ENCODE data around the gene RLBP1. TPM values are rescaled to one million over a fixed set of nuclear protein-coding genes. Genes with fewer than 3 reads are reported as not detected.
"Not testable (repeated sequence)": the region's sequence is repeated elsewhere in the genome, so short reads cannot be mapped to it uniquely, and the experiment has no call there.

The RLBP1 gene
- not detected for polyA plus RNA-seq (2013, experiment 1 of 2)
- not detected for polyA plus RNA-seq (2013, experiment 2 of 2)

- H3K9ac ChIP-seq (ENCODE audit: low read length) = no peak within 1 kb of the TSS
- no peak within 1 kb of the TSS for H2BK15ac ChIP-seq (ENCODE audit: low read depth, poor library complexity, severe bottlenecking)
- H3K36me3 ChIP-seq (ENCODE audit: control insufficient read depth in 1 of 2, insufficient read depth in 2 of 2, low read depth in 1 of 2, low read length in 2 of 2) = no peaks in the 10 kb centered on the region
- no peaks in the 10 kb centered on the region for H3K4me1 ChIP-seq (ENCODE audit: control insufficient read depth, insufficient read depth, low read depth, low read length)
- H3K4me3 ChIP-seq (ENCODE audit: insufficient read depth in 1 of 2, low read depth in 1 of 2, low read length in 2 of 2) = no peak within 1 kb of the TSS
- no peak within 1 kb of the TSS for H2AFZ ChIP-seq (ENCODE audit: low read depth, low read length)
- no peak within 1 kb of the TSS for H4K8ac ChIP-seq (ENCODE audit: low read length)
- no peak within 1 kb of the TSS for H2BK5ac ChIP-seq (ENCODE audit: low read depth, low read length, poor library complexity, severe bottlenecking)
- H4K91ac ChIP-seq (ENCODE audit: low read length) = no peak within 1 kb of the TSS
- peaks cover 50 to 51% of the 10 kb centered on the region in 2 experiments for H3K27me3 ChIP-seq (ENCODE audit: control insufficient read depth in 1 of 2, insufficient read depth in 1 of 2, low read length in 2 of 2)
- H2BK12ac ChIP-seq (ENCODE audit: low read length in 2 of 2) = no peak within 1 kb of the TSS
- no peak within 1 kb of the TSS for H3K4me2 ChIP-seq (ENCODE audit: low read length, poor library complexity, severe bottlenecking)
- no peak for DNase-seq
- no peak within 1 kb of the TSS for H3K14ac ChIP-seq (ENCODE audit: low read length in 2 of 2)
- H3K27ac ChIP-seq (ENCODE audit: low read length, poor library complexity, severe bottlenecking) = no peak within 1 kb of the TSS
- H3K18ac ChIP-seq (ENCODE audit: low read depth in 1 of 2, low read length in 2 of 2) = no peak within 1 kb of the TSS
- H2AK5ac ChIP-seq (ENCODE audit: low read length, severe bottlenecking) = no peak within 1 kb of the TSS
- H3K79me1 ChIP-seq (replicated peaks; ENCODE audit: low read length, poor library complexity, severe bottlenecking) = no peaks in the 10 kb centered on the region
- WGBS = 96% methylated on average over 7 of the region's 11 CpGs
- no peaks in the 10 kb centered on the region for H3K9me3 ChIP-seq (ENCODE audit: control insufficient read depth, low read length)
- no peak within 1 kb of the TSS for H3K4ac ChIP-seq (ENCODE audit: low read depth in 1 of 2, low read length in 2 of 2)
- H3K23ac ChIP-seq (ENCODE audit: low read length in 2 of 2) = no peak within 1 kb of the TSS
- no peak within 1 kb of the TSS for H2BK120ac ChIP-seq (ENCODE audit: low read depth, low read length)
Observed at GRCh38 chr15:89221543-89221942, at the start of gene RLBP1. Gene RLBP1, minus strand, starts transcription at chr15:89221579. Its CDS starts 2,604 bp downstream, at chr15:89218975.

- H3K14ac ChIP-seq (ENCODE audit: low read length in 2 of 2); H3K36me3 ChIP-seq (ENCODE audit: control insufficient read depth in 1 of 2, insufficient read depth in 2 of 2, low read depth in 1 of 2, low read length in 2 of 2); H3K18ac ChIP-seq (ENCODE audit: low read depth in 1 of 2, low read length in 2 of 2); H2AFZ ChIP-seq (ENCODE audit: low read depth, low read length); H3K27ac ChIP-seq (ENCODE audit: low read length, poor library complexity, severe bottlenecking); H2BK120ac ChIP-seq (ENCODE audit: low read depth, low read length); H3K9me3 ChIP-seq (ENCODE audit: control insufficient read depth, low read length); H4K91ac ChIP-seq (ENCODE audit: low read length); H4K8ac ChIP-seq (ENCODE audit: low read length); H3K79me1 ChIP-seq (replicated peaks; ENCODE audit: low read length, poor library complexity, severe bottlenecking); H3K4me1 ChIP-seq (ENCODE audit: control insufficient read depth, insufficient read depth, low read depth, low read length); H3K9ac ChIP-seq (ENCODE audit: low read length); H3K4me3 ChIP-seq (ENCODE audit: insufficient read depth in 1 of 2, low read depth in 1 of 2, low read length in 2 of 2); H2BK15ac ChIP-seq (ENCODE audit: low read depth, poor library complexity, severe bottlenecking); H3K4ac ChIP-seq (ENCODE audit: low read depth in 1 of 2, low read length in 2 of 2); H3K27me3 ChIP-seq (ENCODE audit: control insufficient read depth in 1 of 2, insufficient read depth in 1 of 2, low read length in 2 of 2); H2BK5ac ChIP-seq (ENCODE audit: low read depth, low read length, poor library complexity, severe bottlenecking); H3K4me2 ChIP-seq (ENCODE audit: low read length, poor library complexity, severe bottlenecking); DNase-seq; H3K23ac ChIP-seq (ENCODE audit: low read length in 2 of 2); H2BK12ac ChIP-seq (ENCODE audit: low read length in 2 of 2); H2AK5ac ChIP-seq (ENCODE audit: low read length, severe bottlenecking): not testable (repeated sequence)
- WGBS = no CpG with 5 or more reads among the region's 5 CpGs
Observed at GRCh38 chr15:89250142-89250541, 28.8 kb upstream of the RLBP1 start.

- no peak for DNase-seq
- Histone ChIP-seq H2BK15ac (ENCODE audit: low read depth, poor library complexity, severe bottlenecking) (no peak overlapping the region), H4K91ac (ENCODE audit: low read length) (no peak overlapping the region), H3K27ac (ENCODE audit: low read length, poor library complexity, severe bottlenecking) (no peak overlapping the region), H3K9ac (ENCODE audit: low read length) (no peak overlapping the region), H2BK5ac (ENCODE audit: low read depth, low read length, poor library complexity, severe bottlenecking) (no peak overlapping the region), H3K36me3 (ENCODE audit: control insufficient read depth in 1 of 2, insufficient read depth in 2 of 2, low read depth in 1 of 2, low read length in 2 of 2) (peaks cover 3 to 10% of the 10 kb centered on the region in 2 experiments), H3K14ac (ENCODE audit: low read length in 2 of 2) (no peak overlapping the region), H3K4me3 (ENCODE audit: insufficient read depth in 1 of 2, low read depth in 1 of 2, low read length in 2 of 2) (no peak overlapping the region), H3K79me1 (replicated peaks; ENCODE audit: low read length, poor library complexity, severe bottlenecking) (peaks cover 8% of the 10 kb centered on the region), H2AK5ac (ENCODE audit: low read length, severe bottlenecking) (no peak overlapping the region), H3K27me3 (ENCODE audit: control insufficient read depth in 1 of 2, insufficient read depth in 1 of 2, low read length in 2 of 2) (no peaks in the 10 kb centered on the region), H2BK120ac (ENCODE audit: low read depth, low read length) (no peak overlapping the region), H2AFZ (ENCODE audit: low read depth, low read length) (no peak overlapping the region), H3K9me3 (ENCODE audit: control insufficient read depth, low read length) (no peaks in the 10 kb centered on the region), H3K4ac (ENCODE audit: low read depth in 1 of 2, low read length in 2 of 2) (no peak overlapping the region), H4K8ac (ENCODE audit: low read length) (no peak overlapping the region), H2BK12ac (ENCODE audit: low read length in 2 of 2) (no peak overlapping the region), H3K23ac (ENCODE audit: low read length in 2 of 2) (no peak overlapping the region), H3K18ac (ENCODE audit: low read depth in 1 of 2, low read length in 2 of 2) (no peak overlapping the region), H3K4me2 (ENCODE audit: low read length, poor library complexity, severe bottlenecking) (no peak overlapping the region), H3K4me1 (ENCODE audit: control insufficient read depth, insufficient read depth, low read depth, low read length) (peaks cover 2% of the 10 kb centered on the region)
- WGBS = 100% methylated on average over 1 of the region's 2 CpGs
Observed at GRCh38 chr15:89248584-89248983, 27.2 kb upstream of the RLBP1 start.

GRCh38 chr15:89247446-89247845 is 26.1 kb upstream of the RLBP1 start:
- Histone ChIP-seq H3K79me1 (replicated peaks; ENCODE audit: low read length, poor library complexity, severe bottlenecking) (peaks cover 8% of the 10 kb centered on the region), H2BK120ac (ENCODE audit: low read depth, low read length) (no peak overlapping the region), H3K27ac (ENCODE audit: low read length, poor library complexity, severe bottlenecking) (no peak overlapping the region), H3K4me1 (ENCODE audit: control insufficient read depth, insufficient read depth, low read depth, low read length) (peaks cover 8% of the 10 kb centered on the region), H3K27me3 (ENCODE audit: control insufficient read depth in 1 of 2, insufficient read depth in 1 of 2, low read length in 2 of 2) (no peaks in the 10 kb centered on the region), H2BK5ac (ENCODE audit: low read depth, low read length, poor library complexity, severe bottlenecking) (no peak overlapping the region), H2AFZ (ENCODE audit: low read depth, low read length) (no peak overlapping the region), H3K36me3 (ENCODE audit: control insufficient read depth in 1 of 2, insufficient read depth in 2 of 2, low read depth in 1 of 2, low read length in 2 of 2) (peaks cover 3 to 10% of the 10 kb centered on the region in 2 experiments), H4K91ac (ENCODE audit: low read length) (no peak overlapping the region), H2BK12ac (ENCODE audit: low read length in 2 of 2) (no peak overlapping the region), H3K4me2 (ENCODE audit: low read length, poor library complexity, severe bottlenecking) (no peak overlapping the region), H3K23ac (ENCODE audit: low read length in 2 of 2) (no peak overlapping the region), H3K9ac (ENCODE audit: low read length) (no peak overlapping the region), H3K9me3 (ENCODE audit: control insufficient read depth, low read length) (no peaks in the 10 kb centered on the region), H3K18ac (ENCODE audit: low read depth in 1 of 2, low read length in 2 of 2) (no peak overlapping the region), H2BK15ac (ENCODE audit: low read depth, poor library complexity, severe bottlenecking) (no peak overlapping the region), H3K4me3 (ENCODE audit: insufficient read depth in 1 of 2, low read depth in 1 of 2, low read length in 2 of 2) (no peak overlapping the region), H3K4ac (ENCODE audit: low read depth in 1 of 2, low read length in 2 of 2) (no peak overlapping the region), H4K8ac (ENCODE audit: low read length) (no peak overlapping the region), H3K14ac (ENCODE audit: low read length in 2 of 2) (no peak overlapping the region), H2AK5ac (ENCODE audit: low read length, severe bottlenecking) (no peak overlapping the region)
- no CpG with 5 or more reads among the region's 2 CpGs for WGBS
- no peak for DNase-seq
